WTC11 (cell line): ENCODE data around the gene ITPKB. TPM values are rescaled to one million over a fixed set of nuclear protein-coding genes. Genes with fewer than 3 reads are reported as not detected.

ENCODE experiments used
- ATAC-seq: fragments of 200-7000 bp; cut with Tn5 transposase; 2 replicates; pipeline ENCODE4 v1.10.0; 2021; ENCODE audit warnings: mild to moderate bottlenecking, moderate library complexity
- CTCF ChIA-PET: fragments of 300-600 bp; sonication (Branson Sonifier 250); formaldehyde crosslinking; loops from one replicate; lab custom pipeline; 2021; ENCODE audit warnings: antibody characterized with exemption; lab: Charles Lee
- POLR2A ChIA-PET: fragments of 350-600 bp; sonication (Branson Sonifier 250); formaldehyde crosslinking; loops from one replicate; lab custom pipeline; 2021; ENCODE audit warnings: antibody characterized with exemption; lab: Charles Lee
- DNase-seq: peaks from one replicate; pipeline ENCODE4 v3.0.0; 2021; ENCODE audit warnings: low spot score
- H3K27ac Mint-ChIP-seq: 2 replicates; pipeline ENCODE4 v1.8.0; 2021; ENCODE audit warnings: mixed read lengths
- H3K27me3 Mint-ChIP-seq: 2 replicates; pipeline ENCODE4 v1.8.0; 2021; ENCODE audit warnings: low read depth, mild to moderate bottlenecking, moderate library complexity, mixed read lengths
- H3K36me3 Mint-ChIP-seq: 2 replicates; pipeline ENCODE4 v1.8.0; 2021; ENCODE audit warnings: mixed read lengths
- H3K4me1 Mint-ChIP-seq: 2 replicates; pipeline ENCODE4 v1.8.0; 2022; ENCODE audit warnings: mixed read lengths
- H3K4me3 Mint-ChIP-seq: 2 replicates; pipeline ENCODE4 v1.8.0; 2021; ENCODE audit warnings: mild to moderate bottlenecking, moderate library complexity, mixed read lengths
- H3K9me3 Mint-ChIP-seq: 2 replicates; pipeline ENCODE4 v1.8.0; 2021; ENCODE audit warnings: mixed read lengths
- ATF1 ChIP-seq: sonication (generic); formaldehyde crosslinking; IDR thresholded peaks from 2 replicates; pipeline ENCODE4 v1.8.1; 2023; ENCODE audit warnings: mild to moderate bottlenecking, moderate library complexity, missing genetic modification reagents
- CBFB ChIP-seq: sonication (generic); formaldehyde crosslinking; IDR thresholded peaks from 2 replicates; pipeline ENCODE4 v1.8.1; 2022; ENCODE audit warnings: mild to moderate bottlenecking, low read depth, missing genetic modification reagents
- ELF4 ChIP-seq: sonication (generic); formaldehyde crosslinking; IDR thresholded peaks from 2 replicates; pipeline ENCODE4 v1.8.1; 2022; ENCODE audit warnings: low read depth, mild to moderate bottlenecking, moderate library complexity, missing genetic modification reagents
- FOXJ3 ChIP-seq: sonication (generic); formaldehyde crosslinking; IDR thresholded peaks from 2 replicates; pipeline ENCODE4 v1.9.0; 2021; ENCODE audit warnings: missing genetic modification reagents, mild to moderate bottlenecking, borderline replicate concordance
- FOXK1 ChIP-seq: sonication (generic); formaldehyde crosslinking; IDR thresholded peaks from 2 replicates; pipeline ENCODE4 v1.8.0; 2022; ENCODE audit warnings: mild to moderate bottlenecking, moderate library complexity, missing genetic modification reagents
- JAZF1 ChIP-seq: fragments of 250-450 bp; sonication (Bioruptor Pico); IDR thresholded peaks from 2 replicates; pipeline ENCODE4 v1.9.0; 2021; ENCODE audit warnings: moderate library complexity, mild to moderate bottlenecking, inconsistent platforms
- MYBL2 ChIP-seq: sonication (generic); formaldehyde crosslinking; IDR thresholded peaks from 2 replicates; pipeline ENCODE4 v1.8.1; 2023; ENCODE audit warnings: mild to moderate bottlenecking, moderate library complexity, missing genetic modification reagents
- OVOL2 ChIP-seq: fragments of 250-450 bp; sonication (Bioruptor Pico); IDR thresholded peaks from 2 replicates; pipeline ENCODE4 v1.9.0; 2021; ENCODE audit warnings: mild to moderate bottlenecking, borderline replicate concordance
- RORB ChIP-seq: fragments of 250-450 bp; sonication (Bioruptor Pico); IDR thresholded peaks from 2 replicates; pipeline ENCODE4 v1.9.0; 2021; ENCODE audit warnings: mild to moderate bottlenecking
- SP1 ChIP-seq: sonication (generic); formaldehyde crosslinking; conservative IDR thresholded peaks from 2 replicates; pipeline ENCODE4 v1.8.1; 2022; ENCODE audit warnings: missing genetic modification reagents
- TEAD4 ChIP-seq: sonication (generic); formaldehyde crosslinking; IDR thresholded peaks from 2 replicates; pipeline ENCODE4 v1.8.0; 2022; ENCODE audit warnings: mild to moderate bottlenecking, missing genetic modification reagents
- ZBTB21 ChIP-seq: sonication (generic); formaldehyde crosslinking; IDR thresholded peaks from 2 replicates; pipeline ENCODE4 v1.8.1; 2023; ENCODE audit warnings: mild to moderate bottlenecking, missing genetic modification reagents, borderline replicate concordance
- ZNF671 ChIP-seq: fragments of 250-450 bp; sonication (Bioruptor Pico); IDR thresholded peaks from 2 replicates; pipeline ENCODE4 v1.8.0; 2021; ENCODE audit warnings: mild to moderate bottlenecking
- total RNA-seq: library from RNA; stranded (reverse); gene quantifications from 3 replicates; pipeline ENCODE4 v1.2.3, GENCODE V29; 2021
- TF ChIP-seq, protein P1 (sequence below): sonication (generic); formaldehyde crosslinking; IDR thresholded peaks from 2 replicates; pipeline ENCODE4 v1.8.1; 2022; ENCODE audit warnings: missing genetic modification reagents, borderline replicate concordance
- TF ChIP-seq, protein P2 (sequence below): sonication (generic); formaldehyde crosslinking; IDR thresholded peaks from 2 replicates; pipeline ENCODE4 v1.8.1; 2022; ENCODE audit warnings: mild to moderate bottlenecking, moderate library complexity, missing genetic modification reagents
- TF ChIP-seq, protein P3 (sequence below): sonication (generic); formaldehyde crosslinking; IDR thresholded peaks from 2 replicates; pipeline ENCODE4 v1.8.1; 2023; ENCODE audit warnings: mild to moderate bottlenecking, missing genetic modification reagents, borderline replicate concordance
- TF ChIP-seq, protein P4 (sequence below): sonication (generic); formaldehyde crosslinking; IDR thresholded peaks from 2 replicates; pipeline ENCODE4 v1.8.1; 2022; ENCODE audit warnings: low read depth, mild to moderate bottlenecking, moderate library complexity, missing genetic modification reagents, borderline replicate concordance
- TF ChIP-seq, protein P5 (sequence below): sonication (generic); formaldehyde crosslinking; IDR thresholded peaks from 2 replicates; pipeline ENCODE4 v1.8.0; 2022; ENCODE audit warnings: mild to moderate bottlenecking, missing genetic modification reagents
- TF ChIP-seq, protein P6 (sequence below): sonication (generic); formaldehyde crosslinking; IDR thresholded peaks from 2 replicates; pipeline ENCODE4 v1.8.0; 2022; ENCODE audit warnings: mild to moderate bottlenecking, missing genetic modification reagents
- TF ChIP-seq, protein P7 (sequence below): sonication (generic); formaldehyde crosslinking; conservative IDR thresholded peaks from 2 replicates; pipeline ENCODE4 v1.8.1; 2022; ENCODE audit warnings: mild to moderate bottlenecking, missing genetic modification reagents

ITPKB gene
- total RNA-seq, 1 experiment from 2014 or later: 15.6 TPM

DNA sequence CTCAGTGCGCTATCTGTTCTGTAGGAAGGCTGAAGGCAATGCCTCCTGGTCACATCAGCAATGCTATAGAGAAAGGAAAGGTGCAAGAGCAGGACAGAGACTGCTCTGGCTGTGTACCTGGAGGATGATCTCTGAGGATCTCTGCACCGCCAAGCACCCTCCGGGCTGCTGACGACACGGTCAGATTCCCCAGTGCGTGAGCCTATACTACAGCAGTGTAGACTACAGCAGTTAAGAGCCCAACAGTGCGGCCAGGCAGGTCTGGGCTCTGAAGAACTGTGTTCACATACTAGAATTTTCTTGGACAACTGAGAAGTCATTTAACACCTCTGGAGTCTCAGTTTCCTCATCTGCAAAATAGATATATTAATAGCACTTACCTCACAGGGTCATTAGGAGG, 39.9 kb downstream of the ITPKB start:
- CTCF ChIA-PET: no interaction called here
- H3K27me3 Mint-ChIP-seq: no peaks in the 10 kb centered on the region
- TF ChIP-seq SP1 (CRISPR knock-in tag) (no peak), FOXK1 (CRISPR knock-in tag) (no peak), TEAD4 (CRISPR knock-in tag) (no peak), FOXJ3 (CRISPR knock-in tag) (no peak), JAZF1 (no peak)
- TF ChIP-seq, protein P1, sequence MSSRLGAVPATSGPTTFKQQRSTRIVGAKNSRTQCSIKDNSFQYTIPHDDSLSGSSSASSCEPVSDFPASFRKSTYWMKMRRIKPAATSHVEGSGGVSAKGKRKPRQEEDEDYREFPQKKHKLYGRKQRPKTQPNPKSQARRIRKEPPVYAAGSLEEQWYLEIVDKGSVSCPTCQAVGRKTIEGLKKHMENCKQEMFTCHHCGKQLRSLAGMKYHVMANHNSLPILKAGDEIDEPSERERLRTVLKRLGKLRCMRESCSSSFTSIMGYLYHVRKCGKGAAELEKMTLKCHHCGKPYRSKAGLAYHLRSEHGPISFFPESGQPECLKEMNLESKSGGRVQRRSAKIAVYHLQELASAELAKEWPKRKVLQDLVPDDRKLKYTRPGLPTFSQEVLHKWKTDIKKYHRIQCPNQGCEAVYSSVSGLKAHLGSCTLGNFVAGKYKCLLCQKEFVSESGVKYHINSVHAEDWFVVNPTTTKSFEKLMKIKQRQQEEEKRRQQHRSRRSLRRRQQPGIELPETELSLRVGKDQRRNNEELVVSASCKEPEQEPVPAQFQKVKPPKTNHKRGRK (CRISPR knock-in tag): no peak
- TF ChIP-seq, all 79 proteins: peak for 0
- Mint-ChIP-seq H3K9me3 (0 out of 2 replicates have a peak, but pooled peaks cover 3% of the 10 kb centered on the region), H3K36me3 (no peaks in the 10 kb centered on the region; the same call in 1 of the 2 replicates), H3K4me3 (no peak overlapping the region), H3K4me1 (peaks cover 28% of the 10 kb centered on the region), H3K27ac (no peak overlapping the region)
- no peak for ATAC-seq
- DNase-seq: no peak
- POLR2A ChIA-PET: no interaction called here

DNA sequence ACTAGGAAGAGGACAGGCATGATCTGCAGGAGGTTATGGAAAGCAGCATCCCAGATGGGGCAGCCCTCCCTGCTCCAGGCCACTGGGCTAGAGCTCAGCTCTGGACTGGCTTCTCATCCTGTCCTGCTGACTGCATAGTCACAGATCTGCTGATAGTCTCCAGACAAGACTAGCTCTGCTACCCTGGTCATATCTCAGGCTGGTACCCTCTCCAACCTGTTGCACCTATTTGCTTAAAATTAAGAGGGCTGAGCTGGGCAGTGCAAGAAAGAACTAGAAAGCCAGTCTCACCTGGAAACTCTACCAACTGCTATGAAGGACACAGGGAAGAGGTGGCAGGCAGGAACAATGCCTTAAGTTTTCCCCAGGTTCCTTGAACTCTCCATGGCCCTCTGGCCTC, 40.4 kb downstream of the ITPKB start:
- Mint-ChIP-seq H3K4me1 (peaks cover 23% of the 10 kb centered on the region), H3K9me3 (0 out of 2 replicates have a peak, but pooled peaks cover 3% of the 10 kb centered on the region)
- ChIA-PET CTCF (no interaction called here), POLR2A (no interaction called here)
- TF ChIP-seq OVOL2: no peak
- TF ChIP-seq ATF1 (CRISPR knock-in tag): no peak
- no peak for TF ChIP-seq TEAD4 (CRISPR knock-in tag)
- TF ChIP-seq, all 79 proteins: peak for 0
- DNase-seq: no peak
- H3K36me3 Mint-ChIP-seq: no peaks in the 10 kb centered on the region; the same call in 1 of the 2 replicates
- H3K4me3 Mint-ChIP-seq: no peak overlapping the region
- no peaks in the 10 kb centered on the region for H3K27me3 Mint-ChIP-seq
- no peak overlapping the region for H3K27ac Mint-ChIP-seq
- ATAC-seq: no peak

DNA sequence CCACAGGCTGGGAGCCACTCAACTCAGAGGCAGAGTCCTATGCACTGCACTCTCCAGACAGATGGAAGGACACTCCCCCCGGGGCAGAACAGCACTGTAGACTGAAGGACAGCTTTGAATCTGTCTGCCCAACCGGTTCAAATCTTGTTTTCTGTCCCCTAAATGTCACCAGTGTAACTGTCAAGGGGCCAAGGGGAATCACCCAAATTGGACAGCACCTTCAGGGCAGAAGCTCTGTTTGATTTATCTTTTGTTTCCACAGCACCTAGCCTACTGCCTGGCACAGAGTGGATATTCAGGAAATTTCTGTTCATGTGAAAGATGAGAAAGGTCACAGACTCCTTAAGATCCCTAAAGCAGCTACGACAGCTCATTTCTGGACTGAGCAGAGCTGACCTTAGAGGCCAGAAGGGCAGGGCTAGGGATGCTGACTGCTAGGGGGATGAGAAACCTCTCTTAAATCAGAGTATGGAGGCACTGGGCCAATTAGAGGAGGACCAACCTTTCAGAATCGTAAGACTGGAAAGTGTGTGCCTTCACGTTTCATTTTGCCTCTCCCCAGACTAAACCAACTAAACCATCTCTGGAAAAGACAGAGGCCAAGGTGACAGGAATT, 41.0 kb downstream of the ITPKB start:
- no peak for DNase-seq
- peaks cover 22% of the 10 kb centered on the region for H3K4me1 Mint-ChIP-seq
- POLR2A ChIA-PET: no interaction called here
- ATAC-seq: no peak
- no peaks in the 10 kb centered on the region; the same call in 1 of the 2 replicates for H3K36me3 Mint-ChIP-seq
- H3K27ac Mint-ChIP-seq: no peak overlapping the region
- H3K27me3 Mint-ChIP-seq: no peaks in the 10 kb centered on the region
- H3K4me3 Mint-ChIP-seq: no peak overlapping the region
- 0 out of 2 replicates have a peak, but pooled peaks cover 3% of the 10 kb centered on the region for H3K9me3 Mint-ChIP-seq
- CTCF ChIA-PET: interaction anchor here (1.6 kb wide), 1 partner anchor 72 kb away, joined by 4 read pairs; no protein-coding TSS in a partner anchor
- TF ChIP-seq, protein P2, sequence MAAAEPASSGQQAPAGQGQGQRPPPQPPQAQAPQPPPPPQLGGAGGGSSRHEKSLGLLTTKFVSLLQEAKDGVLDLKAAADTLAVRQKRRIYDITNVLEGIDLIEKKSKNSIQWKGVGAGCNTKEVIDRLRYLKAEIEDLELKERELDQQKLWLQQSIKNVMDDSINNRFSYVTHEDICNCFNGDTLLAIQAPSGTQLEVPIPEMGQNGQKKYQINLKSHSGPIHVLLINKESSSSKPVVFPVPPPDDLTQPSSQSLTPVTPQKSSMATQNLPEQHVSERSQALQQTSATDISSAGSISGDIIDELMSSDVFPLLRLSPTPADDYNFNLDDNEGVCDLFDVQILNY (CRISPR knock-in tag): no peak
- TF ChIP-seq RORB (CRISPR knock-in tag) (no peak), ELF4 (no peak), CBFB (no peak), ZBTB21 (CRISPR knock-in tag) (no peak), MYBL2 (CRISPR knock-in tag) (no peak), ZNF671 (no peak)
- TF ChIP-seq, protein P3, sequence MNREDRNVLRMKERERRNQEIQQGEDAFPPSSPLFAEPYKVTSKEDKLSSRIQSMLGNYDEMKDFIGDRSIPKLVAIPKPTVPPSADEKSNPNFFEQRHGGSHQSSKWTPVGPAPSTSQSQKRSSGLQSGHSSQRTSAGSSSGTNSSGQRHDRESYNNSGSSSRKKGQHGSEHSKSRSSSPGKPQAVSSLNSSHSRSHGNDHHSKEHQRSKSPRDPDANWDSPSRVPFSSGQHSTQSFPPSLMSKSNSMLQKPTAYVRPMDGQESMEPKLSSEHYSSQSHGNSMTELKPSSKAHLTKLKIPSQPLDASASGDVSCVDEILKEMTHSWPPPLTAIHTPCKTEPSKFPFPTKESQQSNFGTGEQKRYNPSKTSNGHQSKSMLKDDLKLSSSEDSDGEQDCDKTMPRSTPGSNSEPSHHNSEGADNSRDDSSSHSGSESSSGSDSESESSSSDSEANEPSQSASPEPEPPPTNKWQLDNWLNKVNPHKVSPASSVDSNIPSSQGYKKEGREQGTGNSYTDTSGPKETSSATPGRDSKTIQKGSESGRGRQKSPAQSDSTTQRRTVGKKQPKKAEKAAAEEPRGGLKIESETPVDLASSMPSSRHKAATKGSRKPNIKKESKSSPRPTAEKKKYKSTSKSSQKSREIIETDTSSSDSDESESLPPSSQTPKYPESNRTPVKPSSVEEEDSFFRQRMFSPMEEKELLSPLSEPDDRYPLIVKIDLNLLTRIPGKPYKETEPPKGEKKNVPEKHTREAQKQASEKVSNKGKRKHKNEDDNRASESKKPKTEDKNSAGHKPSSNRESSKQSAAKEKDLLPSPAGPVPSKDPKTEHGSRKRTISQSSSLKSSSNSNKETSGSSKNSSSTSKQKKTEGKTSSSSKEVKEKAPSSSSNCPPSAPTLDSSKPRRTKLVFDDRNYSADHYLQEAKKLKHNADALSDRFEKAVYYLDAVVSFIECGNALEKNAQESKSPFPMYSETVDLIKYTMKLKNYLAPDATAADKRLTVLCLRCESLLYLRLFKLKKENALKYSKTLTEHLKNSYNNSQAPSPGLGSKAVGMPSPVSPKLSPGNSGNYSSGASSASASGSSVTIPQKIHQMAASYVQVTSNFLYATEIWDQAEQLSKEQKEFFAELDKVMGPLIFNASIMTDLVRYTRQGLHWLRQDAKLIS (CRISPR knock-in tag): no peak
- TF ChIP-seq, protein P4, sequence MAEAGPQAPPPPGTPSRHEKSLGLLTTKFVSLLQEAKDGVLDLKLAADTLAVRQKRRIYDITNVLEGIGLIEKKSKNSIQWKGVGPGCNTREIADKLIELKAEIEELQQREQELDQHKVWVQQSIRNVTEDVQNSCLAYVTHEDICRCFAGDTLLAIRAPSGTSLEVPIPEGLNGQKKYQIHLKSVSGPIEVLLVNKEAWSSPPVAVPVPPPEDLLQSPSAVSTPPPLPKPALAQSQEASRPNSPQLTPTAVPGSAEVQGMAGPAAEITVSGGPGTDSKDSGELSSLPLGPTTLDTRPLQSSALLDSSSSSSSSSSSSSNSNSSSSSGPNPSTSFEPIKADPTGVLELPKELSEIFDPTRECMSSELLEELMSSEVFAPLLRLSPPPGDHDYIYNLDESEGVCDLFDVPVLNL (CRISPR knock-in tag): no peak
- TF ChIP-seq, protein P5, sequence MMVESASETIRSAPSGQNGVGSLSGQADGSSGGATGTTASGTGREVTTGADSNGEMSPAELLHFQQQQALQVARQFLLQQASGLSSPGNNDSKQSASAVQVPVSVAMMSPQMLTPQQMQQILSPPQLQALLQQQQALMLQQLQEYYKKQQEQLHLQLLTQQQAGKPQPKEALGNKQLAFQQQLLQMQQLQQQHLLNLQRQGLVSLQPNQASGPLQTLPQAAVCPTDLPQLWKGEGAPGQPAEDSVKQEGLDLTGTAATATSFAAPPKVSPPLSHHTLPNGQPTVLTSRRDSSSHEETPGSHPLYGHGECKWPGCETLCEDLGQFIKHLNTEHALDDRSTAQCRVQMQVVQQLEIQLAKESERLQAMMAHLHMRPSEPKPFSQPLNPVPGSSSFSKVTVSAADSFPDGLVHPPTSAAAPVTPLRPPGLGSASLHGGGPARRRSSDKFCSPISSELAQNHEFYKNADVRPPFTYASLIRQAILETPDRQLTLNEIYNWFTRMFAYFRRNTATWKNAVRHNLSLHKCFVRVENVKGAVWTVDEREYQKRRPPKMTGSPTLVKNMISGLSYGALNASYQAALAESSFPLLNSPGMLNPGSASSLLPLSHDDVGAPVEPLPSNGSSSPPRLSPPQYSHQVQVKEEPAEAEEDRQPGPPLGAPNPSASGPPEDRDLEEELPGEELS (CRISPR knock-in tag): no peak
- TF ChIP-seq, protein P6, sequence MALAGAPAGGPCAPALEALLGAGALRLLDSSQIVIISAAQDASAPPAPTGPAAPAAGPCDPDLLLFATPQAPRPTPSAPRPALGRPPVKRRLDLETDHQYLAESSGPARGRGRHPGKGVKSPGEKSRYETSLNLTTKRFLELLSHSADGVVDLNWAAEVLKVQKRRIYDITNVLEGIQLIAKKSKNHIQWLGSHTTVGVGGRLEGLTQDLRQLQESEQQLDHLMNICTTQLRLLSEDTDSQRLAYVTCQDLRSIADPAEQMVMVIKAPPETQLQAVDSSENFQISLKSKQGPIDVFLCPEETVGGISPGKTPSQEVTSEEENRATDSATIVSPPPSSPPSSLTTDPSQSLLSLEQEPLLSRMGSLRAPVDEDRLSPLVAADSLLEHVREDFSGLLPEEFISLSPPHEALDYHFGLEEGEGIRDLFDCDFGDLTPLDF (CRISPR knock-in tag): no peak
- TF ChIP-seq, protein P7, sequence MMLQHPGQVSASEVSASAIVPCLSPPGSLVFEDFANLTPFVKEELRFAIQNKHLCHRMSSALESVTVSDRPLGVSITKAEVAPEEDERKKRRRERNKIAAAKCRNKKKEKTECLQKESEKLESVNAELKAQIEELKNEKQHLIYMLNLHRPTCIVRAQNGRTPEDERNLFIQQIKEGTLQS (CRISPR knock-in tag): no peak
